ENCODE measurements around the gene PSD2.

PSD2 gene

GRCh38 chr5:139772089-139772791 lies 23.4 kb upstream of the PSD2 start:
- no peak overlapping the region for H3K4me3 ChIP-seq (ENCODE audit: low read depth, low read length)
- TF ChIP-seq CTCF (IDR thresholded peaks at IDR 0.05; ENCODE audit: low read depth, low read length), result no peak

- TF ChIP-seq CTCF (IDR thresholded peaks at IDR 0.05; ENCODE audit: low read depth, low read length), result no peak
- no peak overlapping the region for H3K4me3 ChIP-seq (ENCODE audit: low read depth, low read length)
These were observed 22.5 kb upstream of the PSD2 start for GRCh38 chr5:139772927-139773690.

GRCh38 chr5:139774980-139775661 lies 20.5 kb upstream of the PSD2 start:
- H3K4me3 ChIP-seq (ENCODE audit: low read depth, low read length), result no peak overlapping the region
- peak; percentile 95 for TF ChIP-seq CTCF (IDR thresholded peaks at IDR 0.05; ENCODE audit: low read depth, low read length)

DNA sequence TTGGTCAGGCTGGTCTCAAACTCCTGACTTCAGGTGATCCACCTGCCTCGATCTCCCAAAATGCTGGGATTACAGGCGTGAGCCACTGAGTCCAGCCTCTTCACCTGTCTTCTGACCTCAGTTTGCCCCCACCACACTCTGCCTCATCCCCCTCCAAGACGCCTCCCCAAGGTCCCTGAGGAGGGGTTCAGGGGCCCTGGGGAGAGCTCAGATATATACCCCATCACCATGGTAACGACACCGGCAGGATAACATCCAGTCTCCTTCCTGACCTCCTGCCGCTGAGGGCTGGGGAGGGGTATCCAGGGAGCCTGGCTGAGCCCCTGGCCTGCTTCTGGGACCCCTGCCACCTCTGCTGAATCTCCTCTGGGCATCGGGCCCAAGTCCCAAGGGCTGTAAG lies 19.7 kb upstream of the PSD2 start:
- TF ChIP-seq CTCF (IDR thresholded peaks at IDR 0.05; ENCODE audit: low read depth, low read length), result no peak
- no peak overlapping the region for H3K4me3 ChIP-seq (ENCODE audit: low read depth, low read length)

DNA sequence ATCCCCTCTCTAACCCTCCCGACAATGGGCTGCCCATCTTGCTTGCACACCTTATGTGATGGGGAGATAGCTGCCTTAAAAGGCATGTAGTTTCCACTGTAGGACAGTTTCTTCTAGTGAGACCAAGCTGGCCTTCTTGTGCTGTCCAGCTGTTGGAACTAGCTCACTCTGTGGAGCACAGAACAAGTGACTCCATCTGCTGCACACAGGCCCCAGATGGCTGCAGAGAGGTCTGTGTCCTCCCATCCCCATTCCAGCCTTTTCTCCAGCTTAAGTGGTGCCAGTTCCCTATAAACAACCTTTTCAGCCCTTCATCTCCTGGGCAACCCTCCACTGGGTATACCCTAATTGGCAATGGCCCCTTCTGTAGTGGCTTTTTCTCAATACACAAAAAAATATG lies 18.7 kb upstream of the PSD2 start:
- TF ChIP-seq CTCF (IDR thresholded peaks at IDR 0.05; ENCODE audit: low read depth, low read length), result no peak
- no peak overlapping the region for H3K4me3 ChIP-seq (ENCODE audit: low read depth, low read length)

- TF ChIP-seq CTCF (IDR thresholded peaks at IDR 0.05; ENCODE audit: low read depth, low read length), result no peak
- no peak overlapping the region for H3K4me3 ChIP-seq (ENCODE audit: low read depth, low read length)
These were observed 12.1 kb upstream of the PSD2 start for GRCh38 chr5:139783436-139783965.
